ENCODE measurements around the gene TMC7. TPM values are rescaled to one million over a fixed set of nuclear protein-coding genes. Genes with fewer than 3 reads are reported as not detected.

The TMC7 gene
- total RNA-seq: under 0.01 and 0.32 TPM in 2 replicates

- peak; percentile 77 for DNase-seq (ENCODE audit: low read depth)
- peak; percentile 72 for TF ChIP-seq CTCF (IDR thresholded peaks at IDR 0.05; ENCODE audit: insufficient read depth, low read depth, low read length)
Measured at GRCh38 chr16:18983565-18984434, at the start of gene TMC7. TMC7 (plus strand) TSS chr16:18983934; CDS start chr16:18984064, 130 bp downstream.

GRCh38 chr16:18936727-18937340 is 46.9 kb upstream of the TMC7 start:
- no peak for TF ChIP-seq CTCF (IDR thresholded peaks at IDR 0.05; ENCODE audit: insufficient read depth, low read depth, low read length)

More at GRCh38 chr16:18983565-18984434, at the start of gene TMC7:
- H3K4me3 ChIP-seq (ENCODE audit: low read depth, low read length): peak within 1 kb of the TSS; percentile 53

GRCh38 chr16:18937390-18937789 is 46.3 kb upstream of the TMC7 start:
- no peak for DNase-seq (ENCODE audit: low read depth)
- no peak for TF ChIP-seq CTCF (IDR thresholded peaks at IDR 0.05; ENCODE audit: insufficient read depth, low read depth, low read length)
- no peak overlapping the region for H3K4me3 ChIP-seq (ENCODE audit: low read depth, low read length)

More at GRCh38 chr16:18936727-18937340, 46.9 kb upstream of the TMC7 start:
- no peak overlapping the region for H3K4me3 ChIP-seq (ENCODE audit: low read depth, low read length)
- no peak for DNase-seq (ENCODE audit: low read depth)

DNA sequence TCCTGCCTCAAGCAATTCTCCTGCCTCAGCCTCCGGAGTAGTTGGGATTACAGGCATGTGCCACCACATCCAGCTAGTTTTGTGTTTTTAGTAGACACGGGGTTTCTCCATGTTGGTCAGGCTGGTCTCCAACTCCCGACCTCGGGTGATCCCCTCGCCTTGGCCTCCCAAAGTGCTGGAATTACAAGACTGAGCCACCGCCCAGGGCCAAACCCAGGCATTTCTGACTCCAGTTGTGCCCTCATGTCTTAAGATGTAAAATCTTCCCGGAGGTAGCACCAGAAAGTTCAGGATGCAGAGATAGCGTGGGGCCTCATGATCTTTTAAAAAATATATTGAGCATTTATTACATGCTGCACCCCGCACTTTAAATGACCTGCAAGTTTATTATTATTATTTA is 44.7 kb upstream of the TMC7 start:
- H3K4me3 ChIP-seq (ENCODE audit: low read depth, low read length): no peak overlapping the region

GRCh38 chr16:18941471-18941870 is 42.3 kb upstream of the TMC7 start:
- DNase-seq (ENCODE audit: low read depth): no peak
- no peak overlapping the region for H3K4me3 ChIP-seq (ENCODE audit: low read depth, low read length)
- TF ChIP-seq CTCF (IDR thresholded peaks at IDR 0.05; ENCODE audit: insufficient read depth, low read depth, low read length): no peak

More for the DNA sequence above, 44.7 kb upstream of the TMC7 start:
- no peak for TF ChIP-seq CTCF (IDR thresholded peaks at IDR 0.05; ENCODE audit: insufficient read depth, low read depth, low read length)
- DNase-seq (ENCODE audit: low read depth): no peak

DNA sequence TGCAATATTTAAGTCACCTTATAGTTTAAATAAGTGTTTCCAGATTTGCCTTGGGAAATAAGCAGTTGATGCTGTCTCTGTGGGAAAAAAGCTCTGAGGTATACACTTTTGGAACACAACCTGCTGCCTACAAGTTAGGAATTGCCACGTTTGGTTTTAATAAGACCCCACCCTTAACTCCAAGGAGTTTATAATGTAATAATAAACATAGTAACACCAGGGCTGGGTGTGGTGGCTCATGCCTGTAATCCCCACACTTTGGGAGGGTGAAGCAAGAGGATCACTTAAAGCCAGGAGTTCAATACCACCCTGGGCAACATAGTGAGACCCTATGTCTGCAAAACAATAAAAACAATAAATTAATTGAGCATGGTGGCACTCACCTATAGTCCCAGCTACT is 41.7 kb upstream of the TMC7 start:
- TF ChIP-seq CTCF (IDR thresholded peaks at IDR 0.05; ENCODE audit: insufficient read depth, low read depth, low read length): no peak
- H3K4me3 ChIP-seq (ENCODE audit: low read depth, low read length): no peak overlapping the region
- DNase-seq (ENCODE audit: low read depth): no peak

All from fibroblast of villous mesenchyme (primary cell).